GM12878 (cell line): ENCODE measurements around the gene KIAA0408. TPM values are rescaled to one million over a fixed set of nuclear protein-coding genes. Genes with fewer than 3 reads are reported as not detected.

ENCODE experiments used
- ASH2L ChIP-seq: fragments of 300-600, 200-600 bp; sonication (generic); IDR thresholded peaks from 2 replicates; pipeline ENCODE4 v1.6.1; 2017; ENCODE audit warnings: low read depth, mild to moderate bottlenecking, borderline replicate concordance
- BACH1 ChIP-seq: fragments of 450-650 bp; IDR thresholded peaks from 2 replicates; pipeline ENCODE4 v1.6.1; 2017; ENCODE audit warnings: mild to moderate bottlenecking, borderline replicate concordance
- BCL11A ChIP-seq: IDR thresholded peaks from 2 replicates; pipeline ENCODE4 v1.6.1; 2011; ENCODE audit warnings: low read depth, low read length
- CREB1 ChIP-seq: IDR thresholded peaks from 2 replicates; pipeline ENCODE4 v1.6.1; 2012; ENCODE audit warnings: low read depth, mild to moderate bottlenecking, inconsistent platforms
- IKZF1 ChIP-seq: fragments of 450-650 bp; conservative IDR thresholded peaks from 2 replicates; pipeline ENCODE4 v1.6.1; 2017; ENCODE audit warnings: antibody characterized with exemption, mild to moderate bottlenecking
- JUND ChIP-seq: IDR thresholded peaks from 2 replicates; pipeline ENCODE4 v1.6.1; 2012; ENCODE audit warnings: low read depth, mild to moderate bottlenecking, low read length, improper control_type of control experiment, moderate library complexity
- KLF5 ChIP-seq: fragments of 450-650 bp; IDR thresholded peaks from 2 replicates; pipeline ENCODE4 v1.6.1; 2014; ENCODE audit warnings: mild to moderate bottlenecking; ENCODE audit not compliant: partially characterized antibody
- POU2F2 ChIP-seq: IDR thresholded peaks from 3 replicates; pipeline ENCODE4 v1.6.1; 2011; ENCODE audit warnings: low read depth, mild to moderate bottlenecking, low read length, borderline replicate concordance
- RCOR1 ChIP-seq: conservative IDR thresholded peaks from 2 replicates; pipeline ENCODE4 v1.6.1; 2012; ENCODE audit warnings: low read depth, low read length, improper control_type of control experiment
- SP1 ChIP-seq: IDR thresholded peaks from one replicate; pipeline ENCODE4 v1.6.1; 2011; ENCODE audit warnings: low read depth, low read length
- TBL1XR1 ChIP-seq: IDR thresholded peaks from 2 replicates; pipeline ENCODE4 v1.6.1; 2012; ENCODE audit warnings: low read depth, low read length, improper control_type of control experiment
- polyA plus RNA-seq, 11 experiments: library from polyadenylated mRNA; depleted of rRNA in 4 of 11; unstranded in 6 of 11; stranded (reverse) in 5 of 11; fragments of >200 nt; fragmentation: Nextera tagmentation in 4 of 11; fragmentation: Illumina TruSeq in 1 of 11; extraction: Ambion mirVana in 4 of 11; extraction: Trizol in 1 of 11; gene quantifications; 1 replicate in 1 of 11; 2 replicates in 10 of 11; pipeline versions ENCODE4 v1.2.1 to v1.2.3, GENCODE V29; 2011 to 2016; ENCODE audit warnings: inconsistent platforms in 2 of 11, missing spikeins in 2 of 11, low read depth in 1 of 11
- total RNA-seq, 4 experiments: library from RNA; depleted of rRNA in 3 of 4; stranded (reverse); fragments of >200 nt in 3 of 4; fragmentation: Illumina TruSeq in 1 of 4; extraction: Trizol in 1 of 4; gene quantifications; 2 replicates each; pipeline versions ENCODE4 v1.2.1 to v1.2.3, GENCODE V29; 2013 to 2021
- TF ChIP-seq, protein P1 (sequence below): fragments of 450-650 bp; IDR thresholded peaks from 2 replicates; pipeline ENCODE4 v1.6.1; 2017; ENCODE audit warnings: mild to moderate bottlenecking, moderate library complexity
- TF ChIP-seq, protein P2 (sequence below): IDR thresholded peaks from 2 replicates; pipeline ENCODE4 v1.6.1; 2012; ENCODE audit warnings: low read depth, low read length, improper control_type of control experiment
- TF ChIP-seq, protein P3 (sequence below): fragments of 450-650 bp; IDR thresholded peaks from 2 replicates; pipeline ENCODE4 v1.6.1; 2017; ENCODE audit warnings: borderline replicate concordance
- TF ChIP-seq, protein P4 (sequence below): fragments of 450-650 bp; formaldehyde crosslinking; IDR thresholded peaks from 2 replicates; pipeline ENCODE4 v1.4.0; 2020; ENCODE audit warnings: mild to moderate bottlenecking, moderate library complexity
- TF ChIP-seq, protein P5 (sequence below): fragments of 450-650 bp; IDR thresholded peaks from 2 replicates; pipeline ENCODE4 v1.6.1; 2016; ENCODE audit warnings: mild to moderate bottlenecking, moderate library complexity, borderline replicate concordance

Gene KIAA0408
- total and polyA plus RNA-seq, 10 of the 15 experiments (the other 5 are each of a cell fraction or from before 2014, with no cell fraction given): 0.03 to 0.30 (median 0.06) TPM; not detected in 4

DNA sequence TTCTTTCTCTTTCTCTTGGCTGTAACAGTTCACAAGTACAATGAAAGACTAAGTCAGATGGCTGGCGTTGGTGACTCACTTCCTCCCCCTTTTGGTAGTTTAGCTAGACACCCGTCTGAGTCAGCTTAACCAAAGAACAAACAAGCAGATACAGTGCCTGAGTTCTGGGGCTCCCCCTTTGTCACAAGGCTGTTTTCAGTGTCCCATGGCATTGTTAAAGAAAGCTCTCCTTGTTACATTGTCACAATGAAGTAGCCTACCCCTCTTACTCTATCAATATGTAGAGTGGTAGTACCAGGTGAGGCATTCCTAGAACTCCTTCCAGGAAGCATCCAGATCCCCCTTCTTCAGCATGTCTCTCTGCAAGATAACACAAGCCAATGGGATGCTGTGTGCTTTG is 38.6 kb downstream of the KIAA0408 start (continued):
- TF ChIP-seq, protein P1, sequence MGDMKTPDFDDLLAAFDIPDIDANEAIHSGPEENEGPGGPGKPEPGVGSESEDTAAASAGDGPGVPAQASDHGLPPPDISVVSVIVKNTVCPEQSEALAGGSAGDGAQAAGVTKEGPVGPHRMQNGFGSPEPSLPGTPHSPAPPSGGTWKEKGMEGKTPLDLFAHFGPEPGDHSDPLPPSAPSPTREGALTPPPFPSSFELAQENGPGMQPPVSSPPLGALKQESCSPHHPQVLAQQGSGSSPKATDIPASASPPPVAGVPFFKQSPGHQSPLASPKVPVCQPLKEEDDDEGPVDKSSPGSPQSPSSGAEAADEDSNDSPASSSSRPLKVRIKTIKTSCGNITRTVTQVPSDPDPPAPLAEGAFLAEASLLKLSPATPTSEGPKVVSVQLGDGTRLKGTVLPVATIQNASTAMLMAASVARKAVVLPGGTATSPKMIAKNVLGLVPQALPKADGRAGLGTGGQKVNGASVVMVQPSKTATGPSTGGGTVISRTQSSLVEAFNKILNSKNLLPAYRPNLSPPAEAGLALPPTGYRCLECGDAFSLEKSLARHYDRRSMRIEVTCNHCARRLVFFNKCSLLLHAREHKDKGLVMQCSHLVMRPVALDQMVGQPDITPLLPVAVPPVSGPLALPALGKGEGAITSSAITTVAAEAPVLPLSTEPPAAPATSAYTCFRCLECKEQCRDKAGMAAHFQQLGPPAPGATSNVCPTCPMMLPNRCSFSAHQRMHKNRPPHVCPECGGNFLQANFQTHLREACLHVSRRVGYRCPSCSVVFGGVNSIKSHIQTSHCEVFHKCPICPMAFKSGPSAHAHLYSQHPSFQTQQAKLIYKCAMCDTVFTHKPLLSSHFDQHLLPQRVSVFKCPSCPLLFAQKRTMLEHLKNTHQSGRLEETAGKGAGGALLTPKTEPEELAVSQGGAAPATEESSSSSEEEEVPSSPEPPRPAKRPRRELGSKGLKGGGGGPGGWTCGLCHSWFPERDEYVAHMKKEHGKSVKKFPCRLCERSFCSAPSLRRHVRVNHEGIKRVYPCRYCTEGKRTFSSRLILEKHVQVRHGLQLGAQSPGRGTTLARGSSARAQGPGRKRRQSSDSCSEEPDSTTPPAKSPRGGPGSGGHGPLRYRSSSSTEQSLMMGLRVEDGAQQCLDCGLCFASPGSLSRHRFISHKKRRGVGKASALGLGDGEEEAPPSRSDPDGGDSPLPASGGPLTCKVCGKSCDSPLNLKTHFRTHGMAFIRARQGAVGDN: no peak
- TF ChIP-seq IKZF1 (peak; percentile 35; the same call in 1 of the 2 replicates), CREB1 (no peak), TBL1XR1 (no peak), POU2F2 (0 out of 3 replicates have a peak, but pooled peaks have one; percentile 14), SP1 (no peak), JUND (peak; percentile 56; the same call in 1 of the 2 replicates), BCL11A (no peak), RCOR1 (no peak), KLF5 (no peak), ASH2L (no peak), BACH1 (no peak; the same call in 1 of the 2 replicates)
- TF ChIP-seq, protein P2, sequence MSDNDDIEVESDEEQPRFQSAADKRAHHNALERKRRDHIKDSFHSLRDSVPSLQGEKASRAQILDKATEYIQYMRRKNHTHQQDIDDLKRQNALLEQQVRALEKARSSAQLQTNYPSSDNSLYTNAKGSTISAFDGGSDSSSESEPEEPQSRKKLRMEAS: no peak
- TF ChIP-seq, protein P3, sequence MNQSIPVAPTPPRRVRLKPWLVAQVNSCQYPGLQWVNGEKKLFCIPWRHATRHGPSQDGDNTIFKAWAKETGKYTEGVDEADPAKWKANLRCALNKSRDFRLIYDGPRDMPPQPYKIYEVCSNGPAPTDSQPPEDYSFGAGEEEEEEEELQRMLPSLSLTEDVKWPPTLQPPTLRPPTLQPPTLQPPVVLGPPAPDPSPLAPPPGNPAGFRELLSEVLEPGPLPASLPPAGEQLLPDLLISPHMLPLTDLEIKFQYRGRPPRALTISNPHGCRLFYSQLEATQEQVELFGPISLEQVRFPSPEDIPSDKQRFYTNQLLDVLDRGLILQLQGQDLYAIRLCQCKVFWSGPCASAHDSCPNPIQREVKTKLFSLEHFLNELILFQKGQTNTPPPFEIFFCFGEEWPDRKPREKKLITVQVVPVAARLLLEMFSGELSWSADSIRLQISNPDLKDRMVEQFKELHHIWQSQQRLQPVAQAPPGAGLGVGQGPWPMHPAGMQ: no peak
- TF ChIP-seq, protein P4, sequence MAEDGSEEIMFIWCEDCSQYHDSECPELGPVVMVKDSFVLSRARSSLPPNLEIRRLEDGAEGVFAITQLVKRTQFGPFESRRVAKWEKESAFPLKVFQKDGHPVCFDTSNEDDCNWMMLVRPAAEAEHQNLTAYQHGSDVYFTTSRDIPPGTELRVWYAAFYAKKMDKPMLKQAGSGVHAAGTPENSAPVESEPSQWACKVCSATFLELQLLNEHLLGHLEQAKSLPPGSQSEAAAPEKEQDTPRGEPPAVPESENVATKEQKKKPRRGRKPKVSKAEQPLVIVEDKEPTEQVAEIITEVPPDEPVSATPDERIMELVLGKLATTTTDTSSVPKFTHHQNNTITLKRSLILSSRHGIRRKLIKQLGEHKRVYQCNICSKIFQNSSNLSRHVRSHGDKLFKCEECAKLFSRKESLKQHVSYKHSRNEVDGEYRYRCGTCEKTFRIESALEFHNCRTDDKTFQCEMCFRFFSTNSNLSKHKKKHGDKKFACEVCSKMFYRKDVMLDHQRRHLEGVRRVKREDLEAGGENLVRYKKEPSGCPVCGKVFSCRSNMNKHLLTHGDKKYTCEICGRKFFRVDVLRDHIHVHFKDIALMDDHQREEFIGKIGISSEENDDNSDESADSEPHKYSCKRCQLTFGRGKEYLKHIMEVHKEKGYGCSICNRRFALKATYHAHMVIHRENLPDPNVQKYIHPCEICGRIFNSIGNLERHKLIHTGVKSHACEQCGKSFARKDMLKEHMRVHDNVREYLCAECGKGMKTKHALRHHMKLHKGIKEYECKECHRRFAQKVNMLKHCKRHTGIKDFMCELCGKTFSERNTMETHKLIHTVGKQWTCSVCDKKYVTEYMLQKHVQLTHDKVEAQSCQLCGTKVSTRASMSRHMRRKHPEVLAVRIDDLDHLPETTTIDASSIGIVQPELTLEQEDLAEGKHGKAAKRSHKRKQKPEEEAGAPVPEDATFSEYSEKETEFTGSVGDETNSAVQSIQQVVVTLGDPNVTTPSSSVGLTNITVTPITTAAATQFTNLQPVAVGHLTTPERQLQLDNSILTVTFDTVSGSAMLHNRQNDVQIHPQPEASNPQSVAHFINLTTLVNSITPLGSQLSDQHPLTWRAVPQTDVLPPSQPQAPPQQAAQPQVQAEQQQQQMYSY: no peak
- TF ChIP-seq, protein P5, sequence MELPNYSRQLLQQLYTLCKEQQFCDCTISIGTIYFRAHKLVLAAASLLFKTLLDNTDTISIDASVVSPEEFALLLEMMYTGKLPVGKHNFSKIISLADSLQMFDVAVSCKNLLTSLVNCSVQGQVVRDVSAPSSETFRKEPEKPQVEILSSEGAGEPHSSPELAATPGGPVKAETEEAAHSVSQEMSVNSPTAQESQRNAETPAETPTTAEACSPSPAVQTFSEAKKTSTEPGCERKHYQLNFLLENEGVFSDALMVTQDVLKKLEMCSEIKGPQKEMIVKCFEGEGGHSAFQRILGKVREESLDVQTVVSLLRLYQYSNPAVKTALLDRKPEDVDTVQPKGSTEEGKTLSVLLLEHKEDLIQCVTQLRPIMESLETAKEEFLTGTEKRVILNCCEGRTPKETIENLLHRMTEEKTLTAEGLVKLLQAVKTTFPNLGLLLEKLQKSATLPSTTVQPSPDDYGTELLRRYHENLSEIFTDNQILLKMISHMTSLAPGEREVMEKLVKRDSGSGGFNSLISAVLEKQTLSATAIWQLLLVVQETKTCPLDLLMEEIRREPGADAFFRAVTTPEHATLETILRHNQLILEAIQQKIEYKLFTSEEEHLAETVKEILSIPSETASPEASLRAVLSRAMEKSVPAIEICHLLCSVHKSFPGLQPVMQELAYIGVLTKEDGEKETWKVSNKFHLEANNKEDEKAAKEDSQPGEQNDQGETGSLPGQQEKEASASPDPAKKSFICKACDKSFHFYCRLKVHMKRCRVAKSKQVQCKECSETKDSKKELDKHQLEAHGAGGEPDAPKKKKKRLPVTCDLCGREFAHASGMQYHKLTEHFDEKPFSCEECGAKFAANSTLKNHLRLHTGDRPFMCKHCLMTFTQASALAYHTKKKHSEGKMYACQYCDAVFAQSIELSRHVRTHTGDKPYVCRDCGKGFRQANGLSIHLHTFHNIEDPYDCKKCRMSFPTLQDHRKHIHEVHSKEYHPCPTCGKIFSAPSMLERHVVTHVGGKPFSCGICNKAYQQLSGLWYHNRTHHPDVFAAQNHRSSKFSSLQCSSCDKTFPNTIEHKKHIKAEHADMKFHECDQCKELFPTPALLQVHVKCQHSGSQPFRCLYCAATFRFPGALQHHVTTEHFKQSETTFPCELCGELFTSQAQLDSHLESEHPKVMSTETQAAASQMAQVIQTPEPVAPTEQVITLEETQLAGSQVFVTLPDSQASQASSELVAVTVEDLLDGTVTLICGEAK: peak; percentile 70; the same call in 1 of the 2 replicates
